ENCODE results near the gene TSHZ1. TPM values are rescaled to one million over a fixed set of nuclear protein-coding genes. Genes with fewer than 3 reads are reported as not detected.

Gene TSHZ1
- total and polyA plus RNA-seq, 8 donors: 13.3 to 38.5 (median 31.7) TPM

- no peak for TF ChIP-seq CTCF (IDR thresholded peaks at IDR 0.05)
- no peak for ATAC-seq
These were observed 38.1 kb upstream of the TSHZ1 start for GRCh38 chr18:75172299-75173124.

GRCh38 chr18:75173125-75173432 is 37.5 kb upstream of the TSHZ1 start:
- DNase-seq (no peak), ATAC-seq (peak; percentile 27)
- Histone ChIP-seq H3K36me3 (no peaks in the 10 kb centered on the region), H3K9me3 (no peaks in the 10 kb centered on the region), H3K27ac (no peak overlapping the region), H3K27me3 (peaks cover 0 to 3% of the 10 kb centered on the region in 2 donors), H3K4me1 (no peaks in the 10 kb centered on the region), H3K4me3 (no peak overlapping the region)
- no peak for TF ChIP-seq CTCF (IDR thresholded peaks at IDR 0.05)
- intact Hi-C loops (cut with DNase I): no loop called here

More at GRCh38 chr18:75172299-75173124, 38.1 kb upstream of the TSHZ1 start:
- H3K4me1 ChIP-seq: no peaks in the 10 kb centered on the region
- H3K4me3 ChIP-seq: no peak overlapping the region
- H3K9me3 ChIP-seq: no peaks in the 10 kb centered on the region
- no peak overlapping the region for H3K27ac ChIP-seq
- H3K36me3 ChIP-seq: no peaks in the 10 kb centered on the region
- peaks cover 0 to 9% of the 10 kb centered on the region in 2 donors for H3K27me3 ChIP-seq
- DNase-seq: no peak
- intact Hi-C loops (cut with DNase I): no loop called here

GRCh38 chr18:75173738-75174137 is 36.9 kb upstream of the TSHZ1 start:
- Histone ChIP-seq H3K27ac (no peak overlapping the region), H3K36me3 (no peaks in the 10 kb centered on the region), H3K9me3 (no peaks in the 10 kb centered on the region), H3K4me3 (no peak overlapping the region), H3K27me3 (no peaks in the 10 kb centered on the region), H3K4me1 (no peaks in the 10 kb centered on the region)
- no peak for ATAC-seq
- TF ChIP-seq CTCF (IDR thresholded peaks at IDR 0.05): no peak
- no peak for DNase-seq
- intact Hi-C loops (cut with DNase I): no loop called here

- H3K9me3 ChIP-seq: no peaks in the 10 kb centered on the region
- H3K36me3 ChIP-seq: no peaks in the 10 kb centered on the region
- no peak for DNase-seq
- no peaks in the 10 kb centered on the region for H3K27me3 ChIP-seq
- ATAC-seq: no peak
- H3K4me3 ChIP-seq: no peak overlapping the region
- TF ChIP-seq CTCF (IDR thresholded peaks at IDR 0.05): no peak
- intact Hi-C loops (cut with DNase I): no loop called here
- H3K27ac ChIP-seq: no peak overlapping the region
- no peaks in the 10 kb centered on the region for H3K4me1 ChIP-seq
These were observed 33.7 kb upstream of the TSHZ1 start for GRCh38 chr18:75176849-75177248.

- no peak for ATAC-seq
- intact Hi-C loops (cut with DNase I): no loop called here
- no peaks in the 10 kb centered on the region for H3K27me3 ChIP-seq
- no peak for TF ChIP-seq CTCF (IDR thresholded peaks at IDR 0.05)
- H3K4me3 ChIP-seq: no peak overlapping the region
- no peaks in the 10 kb centered on the region for H3K36me3 ChIP-seq
- no peaks in the 10 kb centered on the region for H3K4me1 ChIP-seq
- DNase-seq: no peak
- H3K9me3 ChIP-seq: no peaks in the 10 kb centered on the region
- H3K27ac ChIP-seq: no peak overlapping the region
These were observed 32.2 kb upstream of the TSHZ1 start for GRCh38 chr18:75178376-75178775.

All from left lung (tissue), 10 donors.